Jurkat, Clone E6-1 (cell line): ENCODE results near the gene VIPR1. TPM values are rescaled to one million over a fixed set of nuclear protein-coding genes. Genes with fewer than 3 reads are reported as not detected.
A peak's percentile ranks its signal among the peaks of the same experiment; 100 is the strongest.

Experiments used
- DNase-seq: peaks from one replicate; pipeline ENCODE4 v3.0.0-alpha.2; 2011; ENCODE audit warnings: low read depth, low spot score
- H3K4me3 ChIP-seq: 2 replicates; pipeline ENCODE4 v1.5.1; 2011; ENCODE audit warnings: mild to moderate bottlenecking, low read length, control low read depth, moderate library complexity
- polyA plus RNA-seq: library from polyadenylated mRNA; unstranded; fragments of >200 nt; gene quantifications from one replicate; pipeline ENCODE4 v1.2.1, GENCODE V29; 2012; ENCODE audit warnings: missing spikeins; ENCODE audit not compliant: insufficient read length, insufficient read depth

Gene VIPR1, protein sequence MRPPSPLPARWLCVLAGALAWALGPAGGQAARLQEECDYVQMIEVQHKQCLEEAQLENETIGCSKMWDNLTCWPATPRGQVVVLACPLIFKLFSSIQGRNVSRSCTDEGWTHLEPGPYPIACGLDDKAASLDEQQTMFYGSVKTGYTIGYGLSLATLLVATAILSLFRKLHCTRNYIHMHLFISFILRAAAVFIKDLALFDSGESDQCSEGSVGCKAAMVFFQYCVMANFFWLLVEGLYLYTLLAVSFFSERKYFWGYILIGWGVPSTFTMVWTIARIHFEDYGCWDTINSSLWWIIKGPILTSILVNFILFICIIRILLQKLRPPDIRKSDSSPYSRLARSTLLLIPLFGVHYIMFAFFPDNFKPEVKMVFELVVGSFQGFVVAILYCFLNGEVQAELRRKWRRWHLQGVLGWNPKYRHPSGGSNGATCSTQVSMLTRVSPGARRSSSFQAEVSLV
- 1.6 TPM for polyA plus RNA-seq

DNA sequence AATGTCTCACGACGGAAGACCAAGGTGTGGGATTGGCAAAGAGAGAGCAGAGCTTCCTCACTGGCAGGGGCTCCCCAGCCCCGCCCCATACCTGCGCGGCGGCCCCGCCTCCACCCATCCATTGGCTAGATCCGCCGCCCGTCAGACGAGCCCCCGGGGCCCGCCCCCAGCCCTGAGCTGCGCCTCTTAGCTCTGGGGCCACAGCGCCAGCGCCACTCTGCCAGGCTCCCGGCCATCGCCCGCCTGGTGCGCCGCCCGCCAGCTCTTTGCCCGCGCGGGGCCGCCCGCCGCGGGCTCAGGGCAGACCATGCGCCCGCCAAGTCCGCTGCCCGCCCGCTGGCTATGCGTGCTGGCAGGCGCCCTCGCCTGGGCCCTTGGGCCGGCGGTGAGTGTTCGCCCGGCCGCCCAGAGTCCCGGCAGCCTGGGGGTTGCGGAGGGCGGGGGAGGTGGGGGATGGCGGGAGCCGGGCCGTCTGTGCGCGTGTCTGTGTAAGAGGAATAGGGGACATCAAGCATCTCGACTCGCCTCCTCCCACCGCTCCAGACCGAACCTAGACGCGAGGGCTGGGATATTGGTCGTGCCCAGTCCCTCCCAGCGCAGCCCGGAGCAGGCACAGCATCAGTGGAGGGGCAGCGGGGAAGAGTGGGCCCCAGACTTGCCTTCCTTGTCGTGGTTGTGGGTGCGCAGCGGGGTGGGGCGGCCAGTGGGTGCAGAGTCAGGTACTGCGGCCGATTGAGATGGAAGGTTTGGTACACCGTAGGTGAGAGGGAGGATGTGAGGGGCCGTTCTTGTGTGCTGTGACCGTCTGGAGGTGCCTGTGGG, at the start of gene VIPR1:
TSS of gene VIPR1 (plus strand) at position 215 of the 822 bp plus-strand sequence. CDS start at position 308, 93 bp downstream.
- DNase-seq, result peak; percentile 28
- peak within 1 kb of the TSS; percentile 23 for H3K4me3 ChIP-seq

DNA sequence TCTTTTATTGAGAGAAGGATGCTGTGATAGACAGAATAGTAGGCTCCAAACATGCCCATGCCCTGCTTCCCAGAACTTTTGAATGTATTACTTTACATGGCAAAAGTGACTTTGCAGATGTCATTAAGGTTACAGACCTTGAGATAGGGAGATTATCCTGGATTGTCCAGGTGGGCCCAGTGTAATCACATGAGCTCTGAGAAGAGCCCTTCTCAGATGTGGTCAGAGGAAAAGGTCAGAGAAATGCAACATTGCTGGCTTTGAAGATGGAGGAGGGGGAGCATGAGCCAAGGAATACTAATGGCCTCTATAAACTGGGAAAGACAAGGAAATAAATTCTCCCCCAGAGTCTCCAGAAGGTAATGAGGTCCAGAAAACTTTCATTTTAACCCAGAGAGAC, 46.2 kb upstream of the VIPR1 start:
- DNase-seq, result no peak
- H3K4me3 ChIP-seq, result no peak overlapping the region

DNA sequence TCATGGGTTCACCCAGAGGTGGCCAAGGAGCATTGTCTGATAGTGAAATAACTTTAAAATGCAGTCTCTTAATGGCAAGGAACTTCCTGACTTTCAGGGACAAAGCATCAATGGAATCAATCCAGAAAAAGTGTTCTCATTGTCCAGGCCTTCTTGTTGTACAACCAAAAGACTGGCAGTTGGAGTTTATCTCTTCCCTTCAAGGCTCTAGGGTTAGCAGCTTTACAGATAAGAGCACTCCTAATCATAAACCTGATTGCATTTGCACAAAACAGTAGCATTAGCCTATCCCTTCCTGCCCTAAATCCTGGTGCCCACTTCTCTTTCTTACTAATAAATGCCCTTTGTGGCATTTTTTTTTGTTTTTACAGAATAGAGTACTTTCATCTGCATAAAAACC, 43.3 kb upstream of the VIPR1 start:
- DNase-seq, result no peak

DNA sequence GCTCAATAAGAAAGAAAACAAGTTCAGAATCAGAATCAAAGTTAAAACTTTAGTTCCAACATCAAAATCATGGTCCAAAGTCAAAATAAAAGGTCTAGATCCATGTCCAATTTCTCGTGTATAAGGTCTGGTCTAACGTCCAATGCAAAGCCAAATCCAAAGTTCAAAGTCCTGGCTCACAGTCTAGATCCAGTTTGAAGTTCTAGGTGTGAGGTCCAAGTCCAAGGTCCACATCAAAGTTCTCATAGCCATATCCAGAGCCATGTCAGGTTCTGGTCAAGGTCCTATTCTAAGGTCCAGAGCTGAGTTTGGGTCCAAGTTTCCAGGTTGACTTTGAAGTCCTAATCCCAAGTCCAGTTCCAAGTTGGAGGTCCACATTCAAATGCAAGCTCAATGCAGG, 40.7 kb upstream of the VIPR1 start:
- DNase-seq, result no peak

More for the DNA sequence above, 43.3 kb upstream of the VIPR1 start:
- H3K4me3 ChIP-seq, result no peak overlapping the region

DNA sequence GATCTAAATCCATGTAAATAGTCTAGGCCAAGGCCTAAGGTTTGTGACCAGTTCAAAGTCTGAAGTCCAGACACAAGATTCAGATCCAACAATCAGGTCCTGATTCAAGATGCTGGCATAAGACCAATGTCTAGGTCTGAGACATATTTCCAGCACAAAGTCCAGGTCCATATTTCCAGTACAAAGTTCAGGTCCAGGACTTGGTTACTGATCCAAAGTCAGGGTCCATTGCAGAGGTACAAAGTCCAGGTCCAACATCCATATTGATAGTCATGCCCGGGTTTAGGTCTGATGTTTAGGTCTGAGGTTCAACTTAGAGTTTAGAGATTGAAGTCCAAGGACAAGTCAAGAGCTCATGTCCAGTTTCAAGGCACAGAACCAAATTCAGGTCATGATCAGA, 39.4 kb upstream of the VIPR1 start:
- H3K4me3 ChIP-seq, result no peak overlapping the region
- DNase-seq, result no peak

More for the DNA sequence above, 40.7 kb upstream of the VIPR1 start:
- no peak overlapping the region for H3K4me3 ChIP-seq

DNA sequence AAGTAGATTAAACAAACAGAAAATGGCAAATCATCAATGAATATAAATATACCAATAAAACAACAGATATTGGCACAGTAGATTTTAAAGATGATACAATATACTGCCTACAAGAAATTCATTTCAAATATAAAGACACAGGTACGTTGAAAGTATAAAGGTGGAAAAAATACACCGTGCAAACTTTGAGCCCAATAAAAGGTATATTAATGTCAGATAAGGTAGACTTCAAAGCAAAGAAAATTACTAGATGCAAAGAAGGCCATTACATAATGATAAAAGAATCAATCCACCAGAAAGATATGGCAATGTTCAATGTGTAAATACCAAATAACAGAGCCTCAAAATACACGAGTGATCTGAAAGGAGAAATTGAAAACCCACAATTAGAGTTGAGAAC, 34.3 kb upstream of the VIPR1 start:
- DNase-seq, result no peak
- H3K4me3 ChIP-seq, result no peak overlapping the region

DNA sequence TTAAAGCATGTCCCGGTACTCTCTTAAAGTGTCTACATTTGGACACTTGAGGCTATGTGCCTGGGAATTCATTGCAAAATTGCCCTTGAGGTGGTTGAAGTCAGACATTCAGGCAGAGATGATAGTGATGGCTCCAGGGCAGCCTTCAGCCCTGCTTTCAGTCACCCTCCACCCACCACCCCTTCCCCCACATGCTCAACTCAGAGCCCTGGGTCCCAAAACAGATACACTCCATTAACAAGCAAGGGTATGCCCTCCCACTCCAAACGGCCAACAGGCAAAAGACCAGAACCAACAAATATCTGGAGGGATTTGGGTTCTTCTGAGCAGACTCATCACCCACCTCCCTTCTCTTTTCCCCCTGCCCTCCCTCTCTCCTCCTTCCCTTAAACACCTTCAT, 29.9 kb upstream of the VIPR1 start:
- no peak overlapping the region for H3K4me3 ChIP-seq
- no peak for DNase-seq

DNA sequence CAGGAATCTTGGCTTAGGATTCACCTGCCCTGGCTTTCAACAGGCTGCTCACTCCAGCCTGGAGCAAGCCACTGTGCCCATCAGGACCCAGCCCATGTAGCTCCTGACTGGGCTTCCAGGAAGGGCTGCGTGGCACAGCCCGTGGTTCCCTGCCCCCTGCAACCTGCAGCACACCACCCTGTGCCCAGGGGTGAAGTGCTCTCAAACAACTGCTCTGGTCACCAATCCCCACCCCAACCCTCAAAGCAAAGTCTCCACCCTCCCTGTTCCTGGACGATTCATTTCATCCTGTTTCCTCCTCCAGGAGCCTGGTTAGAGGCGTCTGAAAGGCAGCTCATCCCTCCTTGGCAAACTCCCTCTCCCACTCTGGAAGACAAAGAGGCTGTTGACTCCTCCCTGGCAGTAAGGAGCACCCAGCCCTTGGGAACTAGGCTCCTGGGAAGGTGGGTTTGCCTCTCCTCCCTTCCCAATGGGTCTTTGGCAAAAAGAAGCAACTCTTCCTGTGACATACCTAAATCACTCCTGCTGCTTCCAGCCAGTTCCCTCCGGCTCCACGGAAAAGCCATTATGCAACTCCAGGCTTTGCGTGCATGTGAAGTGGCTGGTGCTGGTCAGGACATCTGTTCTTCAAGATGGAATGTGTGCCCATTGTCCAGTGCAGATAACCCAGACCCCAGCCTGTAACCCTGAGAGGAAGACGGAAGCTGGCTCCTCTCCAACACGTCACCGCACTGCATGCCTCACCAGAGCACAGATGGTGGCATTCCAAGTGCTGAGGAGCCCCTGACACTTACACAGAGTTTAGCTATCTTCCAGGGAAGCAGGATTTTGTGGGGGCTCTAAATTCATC, 29.1 kb upstream of the VIPR1 start:
- H3K4me3 ChIP-seq, result no peak overlapping the region
- DNase-seq, result no peak

DNA sequence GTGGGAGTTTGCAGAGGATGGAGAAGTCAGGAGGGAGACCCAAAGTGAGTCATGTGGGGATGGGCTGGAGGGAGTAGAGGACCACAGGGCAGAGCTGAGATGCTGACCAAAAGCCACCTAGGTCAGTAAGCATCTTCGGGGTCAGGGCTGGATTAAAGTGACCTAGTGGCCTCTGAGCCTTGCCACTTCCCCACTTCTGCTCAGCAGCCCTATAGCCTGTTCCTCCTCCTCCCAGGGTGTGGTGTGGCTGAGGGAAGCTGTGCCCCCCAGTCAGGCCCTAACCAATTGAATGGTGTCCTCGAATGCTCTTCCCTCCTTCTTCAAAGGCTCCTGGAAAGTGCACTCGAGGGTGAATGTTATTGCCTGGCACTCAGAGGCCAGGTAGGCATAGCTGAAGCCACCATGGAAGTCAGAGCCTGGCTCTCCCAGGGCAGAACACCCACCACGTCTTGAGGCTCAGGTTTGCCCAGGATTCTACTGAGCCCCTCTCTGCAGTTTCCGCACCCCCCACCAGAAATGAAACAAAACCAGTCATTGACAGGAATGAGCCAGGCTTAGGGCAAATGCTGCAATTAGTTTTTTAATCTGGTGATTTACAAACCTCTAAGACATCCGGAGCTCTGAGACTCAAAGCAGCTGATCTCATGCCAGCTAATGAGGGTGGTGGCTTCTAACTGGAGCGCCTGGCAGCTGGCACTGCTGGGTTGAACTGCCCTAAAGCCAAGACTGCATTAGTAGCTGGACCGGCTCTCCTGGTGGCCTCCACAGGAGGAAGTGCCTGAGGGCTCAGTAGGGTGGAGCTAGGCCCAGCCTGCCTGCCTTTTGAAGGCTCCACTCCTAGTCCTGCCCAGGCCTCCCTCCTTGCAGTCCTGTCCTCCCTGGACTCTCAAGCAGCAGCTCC, 26.0 kb upstream of the VIPR1 start:
- no peak overlapping the region for H3K4me3 ChIP-seq
- no peak for DNase-seq

DNA sequence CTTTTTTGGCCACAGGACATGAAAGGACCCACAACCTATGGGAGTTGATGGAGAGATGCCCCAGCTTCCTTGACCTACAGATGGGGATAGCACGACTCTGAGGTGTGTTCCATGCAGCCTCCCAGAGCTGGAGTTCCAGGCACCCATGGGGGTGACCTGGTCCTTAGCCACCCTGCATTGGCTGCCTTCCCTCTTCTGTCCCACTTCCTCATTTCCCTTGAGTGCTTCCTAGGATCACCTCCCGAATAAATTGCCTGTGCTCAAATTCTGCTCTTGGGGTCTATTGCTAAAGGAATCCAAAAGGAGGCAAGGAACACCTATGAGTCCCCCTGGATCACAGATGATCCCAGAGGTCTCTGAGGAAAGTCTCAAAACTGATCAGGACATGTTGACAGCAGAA, 24.7 kb upstream of the VIPR1 start:
- DNase-seq, result no peak
- H3K4me3 ChIP-seq, result no peak overlapping the region

DNA sequence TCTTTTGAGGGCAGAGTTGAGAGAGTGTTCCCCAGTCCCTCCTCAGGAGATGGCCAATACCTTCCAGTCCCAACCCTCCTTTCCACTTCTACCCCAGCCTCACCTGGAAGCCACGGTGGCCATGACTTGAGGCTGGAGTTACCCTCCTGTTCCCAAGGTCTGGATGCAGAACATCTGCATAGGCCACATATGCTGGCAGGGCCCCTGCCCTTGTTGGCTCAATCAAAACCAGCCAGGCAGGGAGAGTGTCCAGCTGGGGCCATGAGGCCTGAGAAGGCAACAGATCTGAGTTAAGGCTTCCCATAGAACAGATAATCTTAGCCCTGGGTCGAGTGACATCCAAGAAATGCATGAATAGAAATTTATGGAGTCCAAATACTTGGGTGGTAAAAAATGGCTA, 23.6 kb upstream of the VIPR1 start:
- DNase-seq, result no peak
- H3K4me3 ChIP-seq, result no peak overlapping the region

DNA sequence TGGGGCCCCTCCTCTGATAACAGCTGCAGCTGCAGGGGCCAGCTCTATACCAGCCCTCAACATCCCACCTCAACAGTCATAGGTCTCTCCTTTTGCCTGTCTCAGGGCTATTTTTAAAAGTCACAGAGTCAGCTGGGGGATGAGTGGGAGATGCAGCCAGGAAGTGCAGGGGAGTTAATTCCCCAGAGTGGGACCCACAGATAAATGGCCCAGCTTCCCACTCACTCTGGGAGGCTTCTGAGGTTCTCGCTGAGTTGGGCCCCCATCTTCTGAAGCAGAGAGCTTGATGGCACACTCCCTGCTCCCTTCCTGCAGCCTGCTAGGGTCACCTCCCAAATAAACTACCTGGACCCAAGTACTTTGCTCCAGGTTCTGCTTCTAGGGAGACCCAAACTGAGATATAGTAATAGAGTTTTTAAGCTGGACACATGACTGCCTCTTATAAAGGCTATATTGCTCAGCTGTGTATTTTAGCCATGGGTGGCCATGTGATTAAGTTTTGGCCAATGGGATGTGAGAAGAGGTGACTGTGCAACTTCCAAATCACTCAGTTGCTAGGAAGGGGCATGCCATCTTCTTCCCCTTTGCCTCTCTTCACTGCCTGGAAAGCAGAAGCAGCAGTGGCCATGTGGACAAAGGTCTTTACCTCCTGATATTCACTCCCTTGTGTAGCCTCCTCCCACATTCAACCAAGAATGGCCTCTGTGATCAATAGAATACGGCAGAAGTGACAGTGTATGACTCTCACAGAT, 15.5 kb upstream of the VIPR1 start:
- H3K4me3 ChIP-seq, result no peak overlapping the region
- no peak for DNase-seq

DNA sequence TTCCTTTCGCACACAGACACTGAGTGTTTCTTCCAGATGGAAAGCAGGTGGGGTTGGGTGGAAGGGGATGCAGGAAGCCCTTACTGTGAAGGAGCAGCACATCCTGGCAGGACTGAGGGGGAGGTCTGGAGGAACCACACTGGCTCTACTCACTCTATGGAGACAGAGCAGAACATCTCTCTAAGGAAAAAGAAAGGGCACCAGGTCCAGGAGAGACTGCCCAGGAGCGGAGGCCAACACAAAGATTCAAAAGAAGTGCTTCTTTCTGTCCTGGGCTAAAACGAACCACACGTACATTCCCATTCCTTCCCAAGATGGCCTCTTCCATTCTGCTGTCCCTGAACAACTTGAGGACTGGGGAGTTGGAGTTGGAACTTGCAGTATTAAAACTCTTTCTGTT, 13.8 kb upstream of the VIPR1 start:
- DNase-seq, result no peak
- no peak overlapping the region for H3K4me3 ChIP-seq

DNA sequence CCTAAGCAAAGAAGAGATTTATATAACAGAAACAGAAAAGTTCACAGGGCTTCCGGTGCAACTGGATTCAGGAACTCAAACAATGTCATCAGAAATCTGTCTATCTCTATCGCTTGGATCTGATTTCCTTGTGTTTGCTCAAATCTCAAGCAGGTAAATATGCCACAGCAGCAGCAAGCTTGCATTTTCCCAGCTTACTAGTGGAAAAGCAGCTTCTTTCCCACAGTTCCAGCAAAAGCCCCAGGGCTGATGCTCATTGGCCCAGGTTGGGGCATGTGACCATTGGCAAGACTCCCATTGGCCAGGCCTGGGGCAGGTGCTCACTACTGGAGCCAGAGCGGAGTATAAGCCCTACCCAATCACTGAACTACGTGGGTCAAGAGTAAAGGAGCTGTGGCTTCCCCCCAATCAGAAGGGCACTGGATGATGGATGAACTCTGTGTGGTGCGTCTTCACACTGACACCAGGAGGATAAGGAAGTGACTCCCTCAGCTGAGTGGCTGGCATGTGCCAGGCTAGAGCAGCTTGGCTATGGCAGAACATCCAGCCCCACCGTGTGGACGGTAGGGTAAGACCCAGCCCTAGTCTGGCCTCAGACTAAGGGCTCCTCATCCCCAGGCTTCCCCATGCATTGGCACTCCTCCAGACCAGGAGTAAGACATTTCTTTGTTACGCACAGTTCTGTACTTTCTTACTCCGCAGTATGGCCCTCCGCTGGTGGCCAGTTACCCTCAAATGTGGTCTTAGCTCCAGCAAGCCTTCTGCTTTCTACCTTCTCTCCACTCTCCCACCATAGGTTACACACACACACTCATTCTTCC, 13.1 kb upstream of the VIPR1 start:
- no peak for DNase-seq
- H3K4me3 ChIP-seq, result no peak overlapping the region

DNA sequence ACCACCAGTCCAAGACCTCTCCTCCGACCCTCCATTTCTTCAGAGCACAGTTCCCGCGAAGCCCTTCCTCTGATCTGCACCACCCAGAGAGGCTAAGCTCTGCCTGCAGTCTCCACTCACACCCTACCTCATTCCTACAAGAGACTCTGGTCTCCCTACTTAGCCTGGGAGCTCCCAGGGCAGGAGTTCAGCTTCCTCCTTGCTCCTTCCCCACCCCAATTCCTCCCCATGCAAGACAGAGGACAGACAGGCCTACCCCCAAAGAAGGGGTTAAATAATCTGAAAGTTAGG, 12.6 kb upstream of the VIPR1 start:
- no peak for DNase-seq

DNA sequence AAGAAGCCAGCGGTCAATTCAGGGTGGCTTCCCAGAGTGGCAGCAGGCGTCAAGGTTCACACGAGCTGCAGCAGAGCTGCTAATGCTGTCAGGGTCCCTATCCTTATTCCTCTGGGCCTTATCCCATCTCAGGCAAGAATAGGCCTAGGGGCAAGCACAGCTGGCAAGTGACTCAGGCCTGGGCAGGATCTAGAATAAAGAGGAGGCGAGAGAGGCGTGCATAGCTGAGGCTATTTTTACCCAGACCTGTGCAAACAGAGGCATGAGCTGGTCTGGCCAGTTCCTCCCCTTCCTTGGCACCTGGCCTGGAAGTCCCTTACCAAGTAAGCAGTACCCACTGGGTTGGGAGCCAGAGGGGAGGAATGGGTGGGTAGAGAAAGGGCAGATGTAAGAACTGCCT, 12.2 kb upstream of the VIPR1 start:
- no peak for DNase-seq
- H3K4me3 ChIP-seq, result no peak overlapping the region

More for the DNA sequence above, 12.6 kb upstream of the VIPR1 start:
- H3K4me3 ChIP-seq, result no peak overlapping the region

DNA sequence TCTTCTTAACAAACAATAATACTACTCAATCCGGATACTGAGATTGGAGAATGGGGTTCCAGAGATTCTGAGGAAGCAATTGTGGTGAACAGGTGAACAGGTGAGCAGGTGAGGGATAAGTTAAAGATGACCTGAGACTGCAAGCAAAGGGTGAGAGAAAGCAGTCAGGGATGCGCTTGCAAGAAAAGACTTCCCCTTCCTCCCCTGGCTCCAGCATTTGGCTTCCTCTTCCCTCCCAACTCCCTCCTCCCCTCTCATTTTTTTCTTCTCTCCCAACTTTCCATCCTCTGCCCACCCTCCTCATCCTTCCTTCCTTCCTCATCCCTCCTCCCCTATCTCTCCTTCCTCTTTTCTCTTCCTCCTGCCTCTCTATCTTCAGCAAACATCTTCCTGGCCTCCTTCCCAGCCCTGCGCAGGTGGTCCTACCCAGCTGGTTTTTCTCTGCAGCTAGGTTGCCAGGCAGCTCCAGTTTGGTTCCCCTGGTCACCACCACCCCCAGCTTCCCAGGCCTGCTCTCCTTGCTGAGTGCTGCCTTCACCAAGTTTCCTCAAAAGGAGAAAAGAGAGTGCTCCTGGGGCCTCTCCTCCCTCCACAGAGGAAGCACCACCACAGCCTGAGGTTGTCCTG, 10.4 kb upstream of the VIPR1 start:
- no peak for DNase-seq

More for the DNA sequence above, 10.4 kb upstream of the VIPR1 start:
- no peak overlapping the region for H3K4me3 ChIP-seq
